HepG2 (cell line): ENCODE data around the gene PAPOLA. TPM values are rescaled to one million over a fixed set of nuclear protein-coding genes. Genes with fewer than 3 reads are reported as not detected.

Experiments used
- ATAC-seq: fragments of 200-7000 bp; cut with Tn5 transposase; 3 replicates; pipeline ENCODE4 v1.9.1; 2020; ENCODE audit warnings: mild to moderate bottlenecking, moderate library complexity
- BruUV-seq: library from RNA; stranded (reverse); fragments of 400-500 nt; replicated peaks from 2 replicates; lab custom pipeline; 2021; lab: Mats Ljungman, UMichigan
- CTCF ChIA-PET: fragments of 300-600 bp; formaldehyde crosslinking; extraction: SDS; loops from one replicate; lab custom pipeline; 2021; ENCODE audit warnings: low total read pairs, inconsistent platforms, low intra/inter-chr PET ratio; lab: Yijun Ruan, JAX
- POLR2A ChIA-PET: fragments of 350-600 bp; sonication (Branson Sonifier 250); formaldehyde crosslinking; loops from one replicate; lab custom pipeline; 2020; ENCODE audit warnings: antibody characterized with exemption, inconsistent platforms; lab: Yijun Ruan, JAX
- DNase-seq: peaks from one replicate; pipeline ENCODE4 v3.0.0-alpha.2; 2015; ENCODE audit warnings: low spot score
- FAIRE-seq: peaks from 3 replicates; lab custom pipeline; 2011; peaks lifted over from hg19 to GRCh38; lab: Jason Lieb, UNC
- H2AFZ ChIP-seq: one replicate; pipeline ENCODE4 v1.6.1; 2011; ENCODE audit warnings: low read length, inconsistent platforms
- H3K27ac ChIP-seq: fragments of 300-600 bp; 3 replicates; pipeline ENCODE4 v1.8.0; 2011; ENCODE audit warnings: mixed run types, mild to moderate bottlenecking, mixed read lengths, low read length, inconsistent platforms; ENCODE audit not compliant: insufficient read depth; ENCODE audit errors: extremely low read length
- H3K27me3 ChIP-seq, 2 experiments: fragments of 200-600 bp in 1 of 2; 2 replicates in 1 of 2; 3 replicates in 1 of 2; pipeline versions ENCODE4 v1.6.0 to v1.8.0; 2011; ENCODE audit warnings: low read length in 2 of 2, mild to moderate bottlenecking in 2 of 2, moderate library complexity in 2 of 2, inconsistent platforms in 1 of 2; ENCODE audit not compliant: insufficient read depth in 2 of 2, control insufficient read depth in 1 of 2
- H3K36me3 ChIP-seq, 2 experiments: fragments of 200-600 bp in 1 of 2; replicated peaks in 1 of 2; 2 replicates in 1 of 2; 3 replicates in 1 of 2; pipeline versions ENCODE4 v1.5.1 to v1.8.0; 2011; ENCODE audit warnings: low read length in 2 of 2, inconsistent platforms in 1 of 2; ENCODE audit not compliant: insufficient read depth in 2 of 2, control insufficient read depth in 1 of 2
- H3K4me1 ChIP-seq: 2 replicates; pipeline ENCODE4 v1.5.1; 2012; ENCODE audit warnings: low read length, inconsistent platforms; ENCODE audit not compliant: insufficient read depth
- H3K4me2 ChIP-seq: 2 replicates; pipeline ENCODE4 v1.6.0; 2011; ENCODE audit warnings: low read depth, low read length, inconsistent platforms
- H3K4me3 ChIP-seq, 3 experiments: fragments of 200-600 bp in 1 of 3; sonication (generic), shearing (Covaris generic) in 1 of 3; replicated peaks in 1 of 3; 2 replicates each; pipeline ENCODE4 v1.5.1; 2011 to 2016; ENCODE audit warnings: low read length in 3 of 3, inconsistent platforms in 2 of 3, low read depth in 2 of 3, mild to moderate bottlenecking in 2 of 3, control low read depth in 1 of 3, mixed read lengths in 1 of 3; ENCODE audit not compliant: insufficient read depth in 1 of 3
- H3K79me2 ChIP-seq: one replicate; pipeline ENCODE4 v1.6.1; 2011; ENCODE audit warnings: low read length, inconsistent platforms; ENCODE audit not compliant: insufficient read depth
- H3K9ac ChIP-seq: 2 replicates; pipeline ENCODE4 v1.6.0; 2011; ENCODE audit warnings: mild to moderate bottlenecking, low read depth, low read length, inconsistent platforms; ENCODE audit not compliant: insufficient read depth
- H3K9me3 ChIP-seq: 2 replicates; pipeline ENCODE4 v1.5.1; 2012; ENCODE audit warnings: mild to moderate bottlenecking, low read length
- H4K20me1 ChIP-seq: 2 replicates; pipeline ENCODE4 v1.6.0; 2011; ENCODE audit warnings: inconsistent platforms, mild to moderate bottlenecking, low read length, moderate library complexity; ENCODE audit not compliant: insufficient read depth
- ATF4 ChIP-seq, 2 experiments: fragments of 450-650 bp in 1 of 2; sonication (generic) in 1 of 2; formaldehyde crosslinking; IDR thresholded peaks; 2 replicates each; pipeline versions ENCODE4 v1.5.0 to v1.8.0; 2020 to 2022; ENCODE audit warnings: mild to moderate bottlenecking in 1 of 2, missing genetic modification reagents in 1 of 2
- CCDC6 ChIP-seq: sonication (generic); formaldehyde crosslinking; IDR thresholded peaks from 2 replicates; pipeline ENCODE4 v1.8.1; 2022; ENCODE audit warnings: mild to moderate bottlenecking, missing genetic modification reagents, moderate library complexity
- DPF2 ChIP-seq: sonication (generic); formaldehyde crosslinking; IDR thresholded peaks from 2 replicates; pipeline ENCODE4 v1.4.0; 2020; ENCODE audit warnings: mild to moderate bottlenecking, low read depth, missing genetic modification reagents, borderline replicate concordance
- GATAD1 ChIP-seq: IDR thresholded peaks from 2 replicates; pipeline ENCODE4 v1.6.1; 2016; ENCODE audit warnings: missing genetic modification reagents, missing compliant biosample characterization
- GTF3A ChIP-seq: sonication (generic); formaldehyde crosslinking; conservative IDR thresholded peaks from 2 replicates; pipeline ENCODE4 v1.4.0; 2020; ENCODE audit warnings: mild to moderate bottlenecking, missing genetic modification reagents
- HDAC1 ChIP-seq: sonication (generic); formaldehyde crosslinking; IDR thresholded peaks from 2 replicates; pipeline ENCODE4 v1.5.1; 2020; ENCODE audit warnings: mild to moderate bottlenecking, missing genetic modification reagents
- HNRNPUL1 ChIP-seq: fragments of 200-400 bp; formaldehyde crosslinking; IDR thresholded peaks from 2 replicates; pipeline ENCODE4 v1.6.1; 2017; ENCODE audit warnings: low read depth, mild to moderate bottlenecking, low read length, moderate library complexity
- MEF2D ChIP-seq: sonication (generic); formaldehyde crosslinking; IDR thresholded peaks from 2 replicates; pipeline ENCODE4 v1.5.1; 2020; ENCODE audit warnings: mild to moderate bottlenecking, missing genetic modification reagents
- NFE2L1 ChIP-seq: sonication (generic); formaldehyde crosslinking; IDR thresholded peaks from 2 replicates; pipeline ENCODE4 v1.4.0; 2020; ENCODE audit warnings: missing genetic modification reagents, mild to moderate bottlenecking, borderline replicate concordance
- PHF20 ChIP-seq: sonication (generic); formaldehyde crosslinking; IDR thresholded peaks from 2 replicates; pipeline ENCODE4 v1.5.0; 2020; ENCODE audit warnings: mild to moderate bottlenecking, missing genetic modification reagents
- POLR2AphosphoS2 ChIP-seq: IDR thresholded peaks from 2 replicates; pipeline ENCODE4 v1.6.1; 2011; ENCODE audit warnings: low read depth, low read length, improper control_type of control experiment
- ZNF160 ChIP-seq: sonication (generic); formaldehyde crosslinking; IDR thresholded peaks from 2 replicates; pipeline ENCODE4 v1.8.0; 2022; ENCODE audit warnings: mild to moderate bottlenecking, inconsistent platforms, missing genetic modification reagents
- ZNF224 ChIP-seq: sonication (generic); formaldehyde crosslinking; IDR thresholded peaks from 2 replicates; pipeline ENCODE4 v1.5.0; 2020; ENCODE audit warnings: mild to moderate bottlenecking, missing genetic modification reagents
- ZNF678 ChIP-seq: sonication (generic); formaldehyde crosslinking; IDR thresholded peaks from 2 replicates; pipeline ENCODE4 v1.4.0; 2020; ENCODE audit warnings: mild to moderate bottlenecking, missing genetic modification reagents
- ZNF691 ChIP-seq: sonication (generic); formaldehyde crosslinking; IDR thresholded peaks from 2 replicates; pipeline ENCODE4 v1.4.0; 2020; ENCODE audit warnings: missing genetic modification reagents, low read depth, mild to moderate bottlenecking, borderline replicate concordance
- ZNF746 ChIP-seq: sonication (generic); formaldehyde crosslinking; IDR thresholded peaks from 2 replicates; pipeline ENCODE4 v1.8.0; 2022; ENCODE audit warnings: mild to moderate bottlenecking, missing genetic modification reagents
- ZNF776 ChIP-seq: sonication (generic); formaldehyde crosslinking; IDR thresholded peaks from 2 replicates; pipeline ENCODE4 v1.4.0; 2020; ENCODE audit warnings: mild to moderate bottlenecking, missing genetic modification reagents
- WGBS: methylation state at CpG from one replicate; pipeline ENCODE4 v1.1.6; 2017; ENCODE audit warnings: low lambda C conversion rate; 5-methylcytosine and 5-hydroxymethylcytosine counted together
- in situ Hi-C: cut with HindIII; loops from 2 replicates; pipeline ENCODE4 v1.10.0; 2017; ENCODE audit warnings: low pct_unique_long_range_greater_than_20kb; ENCODE audit not compliant: extremely low pct_ligation_motif_present
- intact Hi-C: fragments of 100-400 bp; cut with micrococcal nuclease; formaldehyde crosslinking; loops from one replicate; pipeline ENCODE4 v1.10.0; 2022; ENCODE audit not compliant: unreplicated experiment
- polyA plus RNA-seq, 8 experiments: library from polyadenylated mRNA; depleted of rRNA in 3 of 8; stranded (reverse) in 7 of 8; unstranded in 1 of 8; fragments of >200 nt; fragmentation: Illumina TruSeq in 4 of 8; extraction: Trizol in 4 of 8; gene quantifications; 2 replicates each; pipeline versions ENCODE4 v1.2.1 to v1.2.3, GENCODE V29; 2011 to 2016; ENCODE audit warnings: low read depth in 4 of 8, missing spikeins in 1 of 8, mixed read lengths in 1 of 8; ENCODE audit not compliant: insufficient read depth in 1 of 8
- total RNA-seq, 5 experiments: library from RNA; depleted of rRNA; stranded (reverse); fragments of >200 nt; fragmentation: Illumina TruSeq; extraction: Trizol; gene quantifications; 2 replicates each; pipeline ENCODE4 v1.2.3, GENCODE V29; 2016; ENCODE audit warnings: low read depth in 1 of 5

Gene PAPOLA
- total and polyA plus RNA-seq, 2 of the 13 experiments (the other 11 are each of a cell fraction or from before 2014, with no cell fraction given): 103 to 151 TPM

GRCh38 chr14:96584907-96585671 lies 82.9 kb downstream of the PAPOLA start:
- no peaks in the 10 kb centered on the region for H3K36me3 ChIP-seq
- intact Hi-C loops: loop anchor here (1.0 to 5.0 kb wide), 2 partner anchors 156 to 267 kb away; no protein-coding TSS in a partner anchor
- ChIA-PET CTCF (interaction anchor here (1.3 to 2.0 kb wide), 2 partner anchors 156 to 268 kb away, joined by 14 to 15 read pairs; no protein-coding TSS in a partner anchor), POLR2A (no interaction called here)
- H3K4me1 ChIP-seq: 0 out of 2 replicates have a peak, but pooled peaks cover 4% of the 10 kb centered on the region
- no peak overlapping the region for H3K4me3 ChIP-seq
- in situ Hi-C loops: loop anchor here (5.0 to 10.0 kb wide), 2 partner anchors 157 to 260 kb away; no protein-coding TSS in a partner anchor
- no peak for DNase-seq
- TF ChIP-seq POLR2AphosphoS2 (no peak), ZNF776 (no peak), NFE2L1 (CRISPR knock-in tag) (no peak), DPF2 (CRISPR knock-in tag) (no peak), ATF4 (CRISPR knock-in tag; IDR thresholded peaks at IDR 0.05) (no peak)
- WGBS: 57% methylated on average over 19 of the region's 20 CpGs
- no peaks in the 10 kb centered on the region for H4K20me1 ChIP-seq
- no peaks in the 10 kb centered on the region for H3K9me3 ChIP-seq
- no TSS peak for BruUV-seq
- H3K4me2 ChIP-seq: no peak overlapping the region
- H3K27ac ChIP-seq: no peak overlapping the region
- FAIRE-seq: no peak
- H3K79me2 ChIP-seq: no peaks in the 10 kb centered on the region
- ATAC-seq: no peak
- peaks cover 0 to 11% of the 10 kb centered on the region in 2 experiments; a peak in 3 of 5 replicates for H3K27me3 ChIP-seq
- no peak overlapping the region for H3K9ac ChIP-seq
- no peak overlapping the region for H2AFZ ChIP-seq

- Histone ChIP-seq H3K4me2 (no peak overlapping the region), H3K27me3 (peaks cover 0 to 12% of the 10 kb centered on the region in 2 experiments; a peak in 3 of 5 replicates), H2AFZ (no peak overlapping the region), H3K9ac (no peak overlapping the region), H3K27ac (no peak overlapping the region), H3K36me3 (no peaks in the 10 kb centered on the region), H3K79me2 (no peaks in the 10 kb centered on the region), H3K4me1 (0 out of 2 replicates have a peak, but pooled peaks cover 4% of the 10 kb centered on the region), H3K4me3 (no peak overlapping the region), H3K9me3 (no peaks in the 10 kb centered on the region), H4K20me1 (no peaks in the 10 kb centered on the region)
- intact Hi-C loops: no loop called here
- no TSS peak for BruUV-seq
- in situ Hi-C loops: loop anchor here (10.0 kb wide), 1 partner anchor 259 kb away; no protein-coding TSS in a partner anchor
- ATAC-seq (no peak), DNase-seq (no peak), FAIRE-seq (no peak)
- WGBS: 59% methylated on average over 3 of the region's 3 CpGs
- POLR2A ChIA-PET: no interaction called here
- CTCF ChIA-PET: no interaction called here
- TF ChIP-seq HNRNPUL1: no peak
- no peak for TF ChIP-seq GATAD1 (CRISPR knock-in tag)
- TF ChIP-seq GTF3A (CRISPR knock-in tag): no peak
- no peak for TF ChIP-seq CCDC6 (CRISPR knock-in tag)
- no peak for TF ChIP-seq MEF2D (CRISPR knock-in tag)
- no peak for TF ChIP-seq ZNF224 (CRISPR knock-in tag)
- TF ChIP-seq HDAC1 (CRISPR knock-in tag): no peak
- no peak for TF ChIP-seq ZNF160 (CRISPR knock-in tag)
- TF ChIP-seq ZNF746 (CRISPR knock-in tag): no peak
- TF ChIP-seq ZNF691: no peak
- TF ChIP-seq PHF20 (CRISPR knock-in tag): no peak
- TF ChIP-seq ZNF678 (CRISPR knock-in tag): no peak
These were observed 83.5 kb downstream of the PAPOLA start for GRCh38 chr14:96585672-96586013.
